Measurements from ENCODE around the gene MYPOP.

Gene MYPOP

DNA sequence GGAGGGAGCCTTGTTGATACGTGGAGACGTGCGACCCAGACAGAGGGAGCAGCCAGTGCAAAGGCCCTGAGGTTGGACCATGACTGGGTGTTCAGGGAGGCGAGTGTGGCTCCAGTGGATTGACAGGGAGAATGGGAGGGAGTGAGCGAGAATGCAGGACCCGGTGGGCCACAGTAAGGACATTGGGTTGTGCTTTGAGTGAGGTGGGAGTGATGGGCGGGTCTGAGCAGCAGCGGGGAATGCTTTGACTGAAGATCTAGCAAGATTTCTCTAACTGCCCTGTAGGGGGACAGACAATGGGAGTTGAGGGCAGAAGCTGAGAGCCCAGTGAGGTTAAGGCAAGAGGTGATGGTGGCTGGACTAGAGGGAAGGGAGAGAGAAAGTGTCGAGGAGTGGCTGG is 19.9 kb upstream of the MYPOP start:
- no peak overlapping the region for H3K4me3 ChIP-seq (ENCODE audit: low read depth in 1 of 2, low read length in 2 of 2)
- no peak overlapping the region for H3K4me2 ChIP-seq (ENCODE audit: insufficient read depth, low read length)
- no peak overlapping the region for H3K9ac ChIP-seq (ENCODE audit: low read depth, low read length)
- no peak overlapping the region for H2AFZ ChIP-seq (ENCODE audit: low read depth, low read length)
- ATAC-seq (ENCODE audit: insufficient read depth, low read depth), result no peak
- peaks cover 23% of the 10 kb centered on the region for H3K4me1 ChIP-seq (ENCODE audit: insufficient read depth, low read length)
- TF ChIP-seq EZH2 (IDR thresholded peaks at IDR 0.05; ENCODE audit: borderline replicate concordance, low read depth, low read length, severe bottlenecking), result no peak
- TF ChIP-seq, protein P1, sequence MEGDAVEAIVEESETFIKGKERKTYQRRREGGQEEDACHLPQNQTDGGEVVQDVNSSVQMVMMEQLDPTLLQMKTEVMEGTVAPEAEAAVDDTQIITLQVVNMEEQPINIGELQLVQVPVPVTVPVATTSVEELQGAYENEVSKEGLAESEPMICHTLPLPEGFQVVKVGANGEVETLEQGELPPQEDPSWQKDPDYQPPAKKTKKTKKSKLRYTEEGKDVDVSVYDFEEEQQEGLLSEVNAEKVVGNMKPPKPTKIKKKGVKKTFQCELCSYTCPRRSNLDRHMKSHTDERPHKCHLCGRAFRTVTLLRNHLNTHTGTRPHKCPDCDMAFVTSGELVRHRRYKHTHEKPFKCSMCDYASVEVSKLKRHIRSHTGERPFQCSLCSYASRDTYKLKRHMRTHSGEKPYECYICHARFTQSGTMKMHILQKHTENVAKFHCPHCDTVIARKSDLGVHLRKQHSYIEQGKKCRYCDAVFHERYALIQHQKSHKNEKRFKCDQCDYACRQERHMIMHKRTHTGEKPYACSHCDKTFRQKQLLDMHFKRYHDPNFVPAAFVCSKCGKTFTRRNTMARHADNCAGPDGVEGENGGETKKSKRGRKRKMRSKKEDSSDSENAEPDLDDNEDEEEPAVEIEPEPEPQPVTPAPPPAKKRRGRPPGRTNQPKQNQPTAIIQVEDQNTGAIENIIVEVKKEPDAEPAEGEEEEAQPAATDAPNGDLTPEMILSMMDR (IDR thresholded peaks at IDR 0.05; ENCODE audit: borderline replicate concordance, extremely low read depth, low read length, poor library complexity, severe bottlenecking), result peak; percentile 22
- H3K27me3 ChIP-seq (ENCODE audit: insufficient read depth, low read length, poor library complexity), result no peaks in the 10 kb centered on the region
- H3K27ac ChIP-seq (ENCODE audit: low read length), result no peak overlapping the region
- no peaks in the 10 kb centered on the region for H4K20me1 ChIP-seq (ENCODE audit: insufficient read depth, low read length)
- no peaks in the 10 kb centered on the region for H3K79me2 ChIP-seq (ENCODE audit: insufficient read depth, low read length)
- H3K9me3 ChIP-seq (ENCODE audit: insufficient read depth, low read length, severe bottlenecking), result no peaks in the 10 kb centered on the region
- no peaks in the 10 kb centered on the region for H3K36me3 ChIP-seq (ENCODE audit: insufficient read depth, low read length)
- no peak for DNase-seq

DNA sequence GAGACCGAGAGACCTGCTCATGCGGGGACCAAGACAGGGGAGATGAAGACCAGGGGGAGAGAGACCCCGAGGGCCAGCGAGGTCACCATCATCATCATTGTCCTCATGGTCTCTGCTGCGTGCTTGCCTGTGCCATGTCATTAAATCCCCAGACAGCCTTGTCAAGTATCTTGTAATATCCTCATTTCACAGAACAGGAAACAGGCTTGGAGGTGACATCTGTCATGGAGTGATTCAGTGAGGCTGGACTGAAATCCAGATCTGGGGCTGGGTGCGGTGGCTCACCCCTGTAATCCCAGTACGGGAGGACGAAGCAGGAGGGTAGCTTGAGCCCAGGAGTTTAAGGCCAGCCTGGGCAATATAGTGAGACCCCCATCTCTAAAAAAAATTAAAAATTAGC is 18.0 kb upstream of the MYPOP start:
- Histone ChIP-seq H2AFZ (ENCODE audit: low read depth, low read length) (no peak overlapping the region), H4K20me1 (ENCODE audit: insufficient read depth, low read length) (no peaks in the 10 kb centered on the region), H3K9ac (ENCODE audit: low read depth, low read length) (no peak overlapping the region), H3K4me2 (ENCODE audit: insufficient read depth, low read length) (no peak overlapping the region), H3K4me3 (ENCODE audit: low read depth in 1 of 2, low read length in 2 of 2) (no peak overlapping the region), H3K79me2 (ENCODE audit: insufficient read depth, low read length) (no peaks in the 10 kb centered on the region), H3K9me3 (ENCODE audit: insufficient read depth, low read length, severe bottlenecking) (no peaks in the 10 kb centered on the region), H3K27me3 (ENCODE audit: insufficient read depth, low read length, poor library complexity) (no peaks in the 10 kb centered on the region), H3K27ac (ENCODE audit: low read length) (no peak overlapping the region), H3K36me3 (ENCODE audit: insufficient read depth, low read length) (no peaks in the 10 kb centered on the region), H3K4me1 (ENCODE audit: insufficient read depth, low read length) (peaks cover 24% of the 10 kb centered on the region)
- DNase-seq (no peak), ATAC-seq (ENCODE audit: insufficient read depth, low read depth) (no peak)
- TF ChIP-seq EZH2 (IDR thresholded peaks at IDR 0.05; ENCODE audit: borderline replicate concordance, low read depth, low read length, severe bottlenecking), result no peak
- TF ChIP-seq, protein P1 (IDR thresholded peaks at IDR 0.05; ENCODE audit: borderline replicate concordance, extremely low read depth, low read length, poor library complexity, severe bottlenecking), result no peak

DNA sequence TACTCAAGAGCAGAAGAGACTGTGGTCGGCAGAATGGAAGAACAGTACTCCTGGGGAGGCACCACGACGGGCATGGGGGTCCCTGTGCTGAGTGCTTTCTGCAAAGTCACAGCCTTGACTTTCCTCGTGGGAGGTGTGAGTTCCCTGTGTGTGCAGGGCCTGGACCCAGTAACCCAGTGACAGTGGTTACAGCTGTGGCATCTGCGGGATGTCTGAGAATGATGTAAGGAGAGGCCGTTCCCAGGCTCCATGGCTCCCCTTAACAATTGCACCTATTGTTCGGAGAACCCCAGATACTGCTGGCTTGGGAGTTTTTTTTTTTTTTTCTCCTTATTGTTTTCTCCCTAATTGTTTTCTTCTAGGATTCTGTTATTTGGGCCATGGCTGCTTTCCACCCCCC is 17.3 kb upstream of the MYPOP start:
- peaks cover 24% of the 10 kb centered on the region for H3K4me1 ChIP-seq (ENCODE audit: insufficient read depth, low read length)
- no peaks in the 10 kb centered on the region for H3K79me2 ChIP-seq (ENCODE audit: insufficient read depth, low read length)
- no peak overlapping the region for H3K9ac ChIP-seq (ENCODE audit: low read depth, low read length)
- H3K36me3 ChIP-seq (ENCODE audit: insufficient read depth, low read length), result no peaks in the 10 kb centered on the region
- H3K4me3 ChIP-seq (ENCODE audit: low read depth in 1 of 2, low read length in 2 of 2), result no peak overlapping the region
- no peak overlapping the region for H3K4me2 ChIP-seq (ENCODE audit: insufficient read depth, low read length)
- DNase-seq, result no peak
- no peaks in the 10 kb centered on the region for H3K9me3 ChIP-seq (ENCODE audit: insufficient read depth, low read length, severe bottlenecking)
- ATAC-seq (ENCODE audit: insufficient read depth, low read depth), result no peak
- no peaks in the 10 kb centered on the region for H3K27me3 ChIP-seq (ENCODE audit: insufficient read depth, low read length, poor library complexity)
- TF ChIP-seq, protein P1 (IDR thresholded peaks at IDR 0.05; ENCODE audit: borderline replicate concordance, extremely low read depth, low read length, poor library complexity, severe bottlenecking), result no peak
- TF ChIP-seq EZH2 (IDR thresholded peaks at IDR 0.05; ENCODE audit: borderline replicate concordance, low read depth, low read length, severe bottlenecking), result no peak
- no peak overlapping the region for H3K27ac ChIP-seq (ENCODE audit: low read length)
- H2AFZ ChIP-seq (ENCODE audit: low read depth, low read length), result no peak overlapping the region
- H4K20me1 ChIP-seq (ENCODE audit: insufficient read depth, low read length), result no peaks in the 10 kb centered on the region

DNA sequence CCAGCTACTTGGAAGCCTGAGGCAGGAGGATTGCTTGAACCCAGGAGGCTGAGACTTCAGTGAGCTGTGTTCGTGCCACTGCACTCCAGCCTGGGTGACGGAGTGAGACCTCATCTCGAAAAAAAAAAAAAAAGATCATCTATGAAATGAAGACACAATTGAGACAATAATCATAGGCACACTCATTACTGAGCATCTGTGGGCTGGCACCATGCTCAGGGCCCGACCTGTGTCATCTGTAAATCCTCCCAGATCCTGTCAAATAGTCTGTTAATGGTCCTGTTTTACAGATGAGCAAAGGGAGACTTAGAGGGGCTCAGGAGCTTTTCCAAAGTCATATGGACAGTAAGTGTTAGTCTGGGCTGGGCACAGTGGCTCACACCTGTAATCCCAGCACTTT is 16.3 kb upstream of the MYPOP start:
- no peak for DNase-seq
- Histone ChIP-seq H3K27ac (ENCODE audit: low read length) (no peak overlapping the region), H2AFZ (ENCODE audit: low read depth, low read length) (no peak overlapping the region), H3K9me3 (ENCODE audit: insufficient read depth, low read length, severe bottlenecking) (no peaks in the 10 kb centered on the region), H3K36me3 (ENCODE audit: insufficient read depth, low read length) (no peaks in the 10 kb centered on the region), H3K4me2 (ENCODE audit: insufficient read depth, low read length) (no peak overlapping the region), H4K20me1 (ENCODE audit: insufficient read depth, low read length) (no peaks in the 10 kb centered on the region), H3K9ac (ENCODE audit: low read depth, low read length) (no peak overlapping the region), H3K4me3 (ENCODE audit: low read depth in 1 of 2, low read length in 2 of 2) (no peak overlapping the region), H3K79me2 (ENCODE audit: insufficient read depth, low read length) (no peaks in the 10 kb centered on the region), H3K27me3 (ENCODE audit: insufficient read depth, low read length, poor library complexity) (no peaks in the 10 kb centered on the region), H3K4me1 (ENCODE audit: insufficient read depth, low read length) (peaks cover 24% of the 10 kb centered on the region)
- no peak for TF ChIP-seq EZH2 (IDR thresholded peaks at IDR 0.05; ENCODE audit: borderline replicate concordance, low read depth, low read length, severe bottlenecking)
- TF ChIP-seq, protein P1 (IDR thresholded peaks at IDR 0.05; ENCODE audit: borderline replicate concordance, extremely low read depth, low read length, poor library complexity, severe bottlenecking), result no peak
- ATAC-seq (ENCODE audit: insufficient read depth, low read depth), result no peak

Measured in DND-41 (cell line).